HG02610 (cell line): Measurements from ENCODE around the gene KLHL36.

Source experiments
- ATAC-seq: cut with Tn5 transposase; IDR thresholded peaks from one replicate; pipeline ENCODE4 v1.9.1; 2021; ENCODE audit warnings: mild to moderate bottlenecking, moderate library complexity; ENCODE audit not compliant: unreplicated experiment

The KLHL36 gene

GRCh38 chr16:84647828-84648594 is at the start of gene KLHL36:
TSS of gene KLHL36 (plus strand) at chr16:84648511. CDS start at chr16:84650868, 2,357 bp downstream.
- peak; percentile 77 for ATAC-seq

GRCh38 chr16:84599521-84600202 is 48.6 kb upstream of the KLHL36 start:
- ATAC-seq: peak; percentile 51

- peak; percentile 74 for ATAC-seq
Observed at GRCh38 chr16:84600343-84601229, 47.7 kb upstream of the KLHL36 start.

GRCh38 chr16:84603140-84603816 is 45.0 kb upstream of the KLHL36 start:
- ATAC-seq: no peak

- ATAC-seq: no peak
Observed at GRCh38 chr16:84603940-84604339, 44.4 kb upstream of the KLHL36 start.

- no peak for ATAC-seq
Observed at GRCh38 chr16:84604477-84605013, 43.8 kb upstream of the KLHL36 start.

GRCh38 chr16:84605339-84605848 is 42.9 kb upstream of the KLHL36 start:
- no peak for ATAC-seq

GRCh38 chr16:84606081-84606875 is 42.0 kb upstream of the KLHL36 start:
- ATAC-seq: no peak

GRCh38 chr16:84607061-84607460 is 41.2 kb upstream of the KLHL36 start:
- ATAC-seq: no peak

GRCh38 chr16:84607694-84608093 is 40.6 kb upstream of the KLHL36 start:
- ATAC-seq: peak; percentile 64

GRCh38 chr16:84608282-84608681 is 40.0 kb upstream of the KLHL36 start:
- no peak for ATAC-seq

GRCh38 chr16:84609563-84610177 is 38.6 kb upstream of the KLHL36 start:
- ATAC-seq: no peak

GRCh38 chr16:84610376-84610775 is 37.9 kb upstream of the KLHL36 start:
- no peak for ATAC-seq

- no peak for ATAC-seq
Observed at GRCh38 chr16:84611041-84611440, 37.3 kb upstream of the KLHL36 start.

- no peak for ATAC-seq
Observed at GRCh38 chr16:84612686-84613085, 35.6 kb upstream of the KLHL36 start.

GRCh38 chr16:84613408-84614072 is 34.8 kb upstream of the KLHL36 start:
- ATAC-seq: no peak

- no peak for ATAC-seq
Observed at GRCh38 chr16:84614073-84614459, 34.2 kb upstream of the KLHL36 start.

- no peak for ATAC-seq
Observed at GRCh38 chr16:84614623-84614967, 33.7 kb upstream of the KLHL36 start.
